Breast epithelium (tissue), 3 donors: Measurements from ENCODE around the gene SLC23A3.

Experiments used
- POLR2A ChIP-seq: fragments of 450-650 bp; IDR thresholded peaks from one replicate; pipeline ENCODE4 v1.6.1; 2016; ENCODE audit warnings: antibody characterized with exemption, mild to moderate bottlenecking, moderate library complexity
- TF ChIP-seq, protein P1 (sequence below), 3 donors: fragments of 450-650 bp; IDR thresholded peaks; one replicate each; pipeline ENCODE4 v1.5.1; 2016 to 2017; ENCODE audit warnings: antibody characterized with exemption in 3 of 3, mild to moderate bottlenecking in 3 of 3, moderate library complexity in 3 of 3

- TF ChIP-seq, protein P1, sequence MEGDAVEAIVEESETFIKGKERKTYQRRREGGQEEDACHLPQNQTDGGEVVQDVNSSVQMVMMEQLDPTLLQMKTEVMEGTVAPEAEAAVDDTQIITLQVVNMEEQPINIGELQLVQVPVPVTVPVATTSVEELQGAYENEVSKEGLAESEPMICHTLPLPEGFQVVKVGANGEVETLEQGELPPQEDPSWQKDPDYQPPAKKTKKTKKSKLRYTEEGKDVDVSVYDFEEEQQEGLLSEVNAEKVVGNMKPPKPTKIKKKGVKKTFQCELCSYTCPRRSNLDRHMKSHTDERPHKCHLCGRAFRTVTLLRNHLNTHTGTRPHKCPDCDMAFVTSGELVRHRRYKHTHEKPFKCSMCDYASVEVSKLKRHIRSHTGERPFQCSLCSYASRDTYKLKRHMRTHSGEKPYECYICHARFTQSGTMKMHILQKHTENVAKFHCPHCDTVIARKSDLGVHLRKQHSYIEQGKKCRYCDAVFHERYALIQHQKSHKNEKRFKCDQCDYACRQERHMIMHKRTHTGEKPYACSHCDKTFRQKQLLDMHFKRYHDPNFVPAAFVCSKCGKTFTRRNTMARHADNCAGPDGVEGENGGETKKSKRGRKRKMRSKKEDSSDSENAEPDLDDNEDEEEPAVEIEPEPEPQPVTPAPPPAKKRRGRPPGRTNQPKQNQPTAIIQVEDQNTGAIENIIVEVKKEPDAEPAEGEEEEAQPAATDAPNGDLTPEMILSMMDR (IDR thresholded peaks at IDR 0.05), result no peak
- no peak for TF ChIP-seq POLR2A
Measured at GRCh38 chr2:219179601-219180465, 10.0 kb upstream of the SLC23A3 start.
